ENCODE measurements around the gene EFR3B. TPM values are rescaled to one million over a fixed set of nuclear protein-coding genes. Genes with fewer than 3 reads are reported as not detected.
"Not testable (repeated sequence)": the region's sequence is repeated elsewhere in the genome, so short reads cannot be mapped to it uniquely, and the experiment has no call there.

EFR3B gene
- total RNA-seq, 1 experiment from 2014 or later, result 0.09 TPM

DNA sequence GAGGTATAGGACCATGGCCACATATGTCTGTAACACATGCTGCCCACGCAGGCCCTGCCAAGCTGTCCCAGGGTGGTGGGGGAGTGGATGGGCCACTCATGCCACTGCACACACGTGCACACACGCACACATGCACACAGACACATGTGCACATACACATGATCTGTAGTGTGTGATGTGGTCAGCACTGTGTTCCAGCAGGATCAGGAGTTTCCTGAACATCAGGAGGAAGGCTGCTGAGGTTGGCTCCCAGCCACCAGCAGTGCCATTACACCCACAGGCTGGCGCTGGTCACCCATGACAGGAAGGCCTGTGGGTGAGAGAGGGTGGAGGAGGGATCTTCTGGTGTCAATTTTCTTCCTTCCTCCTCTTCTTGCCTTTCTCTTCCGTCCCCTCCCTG, 81.8 kb downstream of the EFR3B start:
- no peaks in the 10 kb centered on the region for H3K36me3 Mint-ChIP-seq (ENCODE audit: insufficient read depth, unreplicated experiment)
- no peaks in the 10 kb centered on the region for H3K9me3 Mint-ChIP-seq (ENCODE audit: unreplicated experiment)
- BruUV-seq (replicated peaks), result no TSS peak
- DNase-seq (ENCODE audit: unreplicated experiment), result no peak
- no peak overlapping the region for H3K4me3 Mint-ChIP-seq (ENCODE audit: unreplicated experiment)
- H3K27me3 Mint-ChIP-seq (ENCODE audit: insufficient read depth, unreplicated experiment), result peaks cover 16% of the 10 kb centered on the region
- TF ChIP-seq, protein P1, sequence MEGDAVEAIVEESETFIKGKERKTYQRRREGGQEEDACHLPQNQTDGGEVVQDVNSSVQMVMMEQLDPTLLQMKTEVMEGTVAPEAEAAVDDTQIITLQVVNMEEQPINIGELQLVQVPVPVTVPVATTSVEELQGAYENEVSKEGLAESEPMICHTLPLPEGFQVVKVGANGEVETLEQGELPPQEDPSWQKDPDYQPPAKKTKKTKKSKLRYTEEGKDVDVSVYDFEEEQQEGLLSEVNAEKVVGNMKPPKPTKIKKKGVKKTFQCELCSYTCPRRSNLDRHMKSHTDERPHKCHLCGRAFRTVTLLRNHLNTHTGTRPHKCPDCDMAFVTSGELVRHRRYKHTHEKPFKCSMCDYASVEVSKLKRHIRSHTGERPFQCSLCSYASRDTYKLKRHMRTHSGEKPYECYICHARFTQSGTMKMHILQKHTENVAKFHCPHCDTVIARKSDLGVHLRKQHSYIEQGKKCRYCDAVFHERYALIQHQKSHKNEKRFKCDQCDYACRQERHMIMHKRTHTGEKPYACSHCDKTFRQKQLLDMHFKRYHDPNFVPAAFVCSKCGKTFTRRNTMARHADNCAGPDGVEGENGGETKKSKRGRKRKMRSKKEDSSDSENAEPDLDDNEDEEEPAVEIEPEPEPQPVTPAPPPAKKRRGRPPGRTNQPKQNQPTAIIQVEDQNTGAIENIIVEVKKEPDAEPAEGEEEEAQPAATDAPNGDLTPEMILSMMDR (IDR thresholded peaks at IDR 0.05; ENCODE audit: unreplicated experiment), result no peak
- intact Hi-C loops (cut with micrococcal nuclease), result no loop called here
- ChIA-PET POLR2A (no interaction called here), CTCF (interaction anchor here (0.7 to 1.1 kb wide), 2 partner anchors 50 to 205 kb away, joined by 3 to 4 read pairs; no protein-coding TSS in a partner anchor)
- no peaks in the 10 kb centered on the region for H3K4me1 Mint-ChIP-seq (ENCODE audit: insufficient read depth, unreplicated experiment)
- H3K27ac Mint-ChIP-seq (ENCODE audit: low read depth, unreplicated experiment), result no peak overlapping the region

DNA sequence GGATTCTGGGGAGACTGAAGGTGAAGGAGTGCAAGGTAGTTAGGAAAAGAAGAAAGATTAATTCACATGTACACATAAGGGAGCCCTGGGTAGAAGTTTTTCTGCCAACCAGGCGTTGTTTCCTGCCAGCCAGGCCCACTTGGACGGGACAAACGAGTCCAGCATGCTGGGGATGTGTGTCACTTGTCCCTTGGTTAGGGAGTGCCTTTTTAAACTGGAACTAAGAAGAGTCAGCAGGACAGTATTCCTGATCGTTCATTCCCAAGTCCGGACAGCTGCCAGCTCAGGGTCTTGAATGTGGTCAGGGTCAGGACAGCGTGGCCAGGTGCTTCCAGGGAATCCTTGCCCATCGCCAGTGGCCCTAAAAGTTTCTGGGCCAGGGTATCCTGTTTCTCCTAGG, 83.3 kb downstream of the EFR3B start:
- H3K36me3 Mint-ChIP-seq (ENCODE audit: insufficient read depth, unreplicated experiment), result no peaks in the 10 kb centered on the region
- TF ChIP-seq, protein P1 (IDR thresholded peaks at IDR 0.05; ENCODE audit: unreplicated experiment), result no peak
- ChIA-PET POLR2A (no interaction called here), CTCF (interaction anchor here (0.7 to 11.5 kb wide), 2 partner anchors 20 to 150 kb away, joined by 3 to 100 read pairs; no protein-coding TSS in a partner anchor)
- H3K9me3 Mint-ChIP-seq (ENCODE audit: unreplicated experiment), result no peaks in the 10 kb centered on the region
- no peaks in the 10 kb centered on the region for H3K4me1 Mint-ChIP-seq (ENCODE audit: insufficient read depth, unreplicated experiment)
- no peak overlapping the region for H3K4me3 Mint-ChIP-seq (ENCODE audit: unreplicated experiment)
- peaks cover 16% of the 10 kb centered on the region for H3K27me3 Mint-ChIP-seq (ENCODE audit: insufficient read depth, unreplicated experiment)
- no peak for DNase-seq (ENCODE audit: unreplicated experiment)
- intact Hi-C loops (cut with micrococcal nuclease), result loop anchor here (5.0 kb wide), 1 partner anchor 83 kb away; the partner anchor contains the start of gene EFR3B
- no TSS peak for BruUV-seq (replicated peaks)
- H3K27ac Mint-ChIP-seq (ENCODE audit: low read depth, unreplicated experiment), result no peak overlapping the region

DNA sequence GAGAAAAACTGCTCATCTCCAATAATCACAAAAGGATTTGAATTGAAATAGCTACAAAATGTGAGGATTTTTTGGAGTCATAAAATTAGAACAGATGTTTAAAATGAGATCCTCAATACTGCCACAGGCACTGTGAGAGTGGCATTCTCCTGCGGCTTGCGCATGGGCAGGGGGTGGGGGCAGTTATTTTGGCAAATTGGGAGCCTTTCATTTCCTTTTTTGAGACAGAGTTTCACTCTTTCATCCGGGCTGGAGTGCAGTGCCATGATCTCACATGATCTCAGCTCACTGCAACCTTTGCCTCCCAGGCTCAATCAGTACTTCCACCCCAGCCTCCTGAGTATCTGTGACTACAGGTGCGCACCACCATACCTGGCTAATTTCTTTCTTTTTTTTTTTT, 84.1 kb downstream of the EFR3B start:
- CTCF ChIA-PET, result interaction anchor here (0.7 to 11.5 kb wide), 2 partner anchors 151 to 683 kb away, joined by 3 to 100 read pairs; no protein-coding TSS in a partner anchor
- H3K4me1 Mint-ChIP-seq (ENCODE audit: insufficient read depth, unreplicated experiment), result no peaks in the 10 kb centered on the region
- BruUV-seq (replicated peaks), result no TSS peak

DNA sequence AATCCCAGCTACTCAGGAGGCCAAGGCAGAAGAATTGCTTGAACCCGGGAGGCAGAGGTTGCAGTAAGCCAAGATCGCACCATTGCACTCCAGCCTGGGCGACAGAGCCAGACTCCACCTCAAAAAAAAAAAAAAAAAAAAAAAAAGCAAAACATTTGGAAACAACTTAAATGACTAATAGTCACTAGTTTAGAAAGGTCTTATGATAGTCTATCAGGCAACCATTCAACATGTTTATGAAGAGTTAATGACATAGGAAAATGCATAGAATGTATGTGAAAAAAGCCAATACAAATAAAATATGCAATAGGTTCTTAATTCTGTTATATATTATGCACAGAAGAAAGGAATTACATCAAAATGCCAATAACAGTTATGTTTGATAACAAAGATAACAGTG, 85.2 kb downstream of the EFR3B start:
- not testable (repeated sequence) for H3K4me3 Mint-ChIP-seq (ENCODE audit: unreplicated experiment); H3K27ac Mint-ChIP-seq (ENCODE audit: low read depth, unreplicated experiment); H3K9me3 Mint-ChIP-seq (ENCODE audit: unreplicated experiment); H3K36me3 Mint-ChIP-seq (ENCODE audit: insufficient read depth, unreplicated experiment); BruUV-seq (replicated peaks); H3K4me1 Mint-ChIP-seq (ENCODE audit: insufficient read depth, unreplicated experiment); DNase-seq (ENCODE audit: unreplicated experiment)
- CTCF ChIA-PET, result interaction anchor here (0.5 to 11.5 kb wide), 4 partner anchors 10 to 718 kb away, joined by 3 to 100 read pairs (median 24); no protein-coding TSS in a partner anchor
- intact Hi-C loops (cut with micrococcal nuclease), result loop anchor here (5.0 kb wide), 1 partner anchor 85 kb away; the partner anchor contains the start of gene EFR3B
- POLR2A ChIA-PET, result interaction anchor here (0.6 kb wide), 3 partner anchors 19 to 254 kb away, joined by 3 to 4 read pairs (median 3); no protein-coding TSS in a partner anchor
- H3K27me3 Mint-ChIP-seq (ENCODE audit: insufficient read depth, unreplicated experiment), result peaks cover 33% of the 10 kb centered on the region

More for the DNA sequence above, 84.1 kb downstream of the EFR3B start:
- no peak overlapping the region for H3K27ac Mint-ChIP-seq (ENCODE audit: low read depth, unreplicated experiment)
- peaks cover 24% of the 10 kb centered on the region for H3K27me3 Mint-ChIP-seq (ENCODE audit: insufficient read depth, unreplicated experiment)
- no peaks in the 10 kb centered on the region for H3K9me3 Mint-ChIP-seq (ENCODE audit: unreplicated experiment)
- no peak for DNase-seq (ENCODE audit: unreplicated experiment)
- intact Hi-C loops (cut with micrococcal nuclease), result loop anchor here (5.0 kb wide), 1 partner anchor 84 kb away; the partner anchor contains the start of gene EFR3B
- H3K4me3 Mint-ChIP-seq (ENCODE audit: unreplicated experiment), result no peak overlapping the region
- TF ChIP-seq, protein P1 (IDR thresholded peaks at IDR 0.05; ENCODE audit: unreplicated experiment), result no peak
- H3K36me3 Mint-ChIP-seq (ENCODE audit: insufficient read depth, unreplicated experiment), result no peaks in the 10 kb centered on the region
- POLR2A ChIA-PET, result no interaction called here

Data from MCF 10A (cell line).